GM23248 (cell line): ENCODE data around the gene ING5. TPM values are rescaled to one million over a fixed set of nuclear protein-coding genes. Genes with fewer than 3 reads are reported as not detected.

Experiments
- DNase-seq: peaks from one replicate; pipeline ENCODE4 v3.0.0-alpha.2; 2015
- H2AFZ ChIP-seq: fragments of 200-600 bp; sonication (generic); 2 replicates; pipeline ENCODE4 v1.6.1; 2016; ENCODE audit warnings: antibody characterized with exemption
- H3F3A ChIP-seq: fragments of 200-600 bp; sonication (generic); 2 replicates; pipeline ENCODE4 v1.6.1; 2016; ENCODE audit warnings: mild to moderate bottlenecking, antibody characterized with exemption, mixed run types; ENCODE audit not compliant: insufficient read depth
- H3K27ac ChIP-seq: fragments of 200-600 bp; sonication (generic); 2 replicates; pipeline ENCODE4 v1.5.1; 2016; ENCODE audit warnings: mild to moderate bottlenecking
- H3K27me3 ChIP-seq: fragments of 200-600 bp; sonication (generic); replicated peaks from 2 replicates; pipeline ENCODE4 v1.6.1; 2016; ENCODE audit warnings: mild to moderate bottlenecking; ENCODE audit not compliant: insufficient read depth
- H3K36me3 ChIP-seq: fragments of 200-600 bp; sonication (generic); 2 replicates; pipeline ENCODE4 v1.6.1; 2016; ENCODE audit warnings: low read depth, mild to moderate bottlenecking
- H3K4me1 ChIP-seq: fragments of 200-600 bp; sonication (generic); 2 replicates; pipeline ENCODE4 v1.6.1; 2016; ENCODE audit warnings: mild to moderate bottlenecking; ENCODE audit not compliant: insufficient read depth
- H3K4me2 ChIP-seq: fragments of 200-600 bp; sonication (generic); one replicate; pipeline ENCODE4 v1.6.1; 2016; ENCODE audit warnings: mild to moderate bottlenecking; ENCODE audit not compliant: unreplicated experiment
- H3K4me3 ChIP-seq: fragments of 200-600 bp; sonication (generic); 2 replicates; pipeline ENCODE4 v1.5.1; 2016; ENCODE audit warnings: mild to moderate bottlenecking
- H3K79me2 ChIP-seq: fragments of 200-600 bp; sonication (generic); 2 replicates; pipeline ENCODE4 v1.6.1; 2016; ENCODE audit warnings: mild to moderate bottlenecking; ENCODE audit not compliant: insufficient read depth
- H3K9ac ChIP-seq: fragments of 200-600 bp; sonication (generic); 2 replicates; pipeline ENCODE4 v1.6.1; 2016; ENCODE audit warnings: mild to moderate bottlenecking
- H3K9me2 ChIP-seq: fragments of 200-600 bp; sonication (generic); 2 replicates; pipeline ENCODE4 v1.6.1; 2016; ENCODE audit warnings: mixed run types, mild to moderate bottlenecking, moderate library complexity; ENCODE audit not compliant: insufficient read depth
- H3K9me3 ChIP-seq: fragments of 200-600 bp; sonication (generic); one replicate; pipeline ENCODE4 v1.6.1; 2017; ENCODE audit warnings: low read depth
- H4K20me1 ChIP-seq: fragments of 200-600 bp; sonication (generic); 2 replicates; pipeline ENCODE4 v1.6.0; 2016; ENCODE audit not compliant: insufficient read depth
- EZH2 ChIP-seq: fragments of 200-600 bp; sonication (generic); IDR thresholded peaks from 2 replicates; pipeline ENCODE4 v1.6.1; 2018; ENCODE audit warnings: antibody characterized with exemption, mild to moderate bottlenecking; ENCODE audit not compliant: insufficient read depth, poor library complexity, severe bottlenecking
- EZH2phosphoT487 ChIP-seq: fragments of 200-600 bp; sonication (generic); IDR thresholded peaks from 2 replicates; pipeline ENCODE4 v1.6.1; 2018; ENCODE audit warnings: antibody characterized with exemption, moderate library complexity, mild to moderate bottlenecking, low read depth; ENCODE audit not compliant: insufficient read depth
- WGBS, 2 experiments: methylation state at CpG; one replicate each; pipeline ENCODE4 v1.1.6; 2015 to 2017; ENCODE audit warnings: low lambda C conversion rate in 2 of 2, low coverage in 1 of 2; ENCODE audit errors: missing lambda C conversion rate in 2 of 2; 5-methylcytosine and 5-hydroxymethylcytosine counted together
- in situ Hi-C: fragments of 300-500 bp; cut with MboI; formaldehyde crosslinking; loops from 2 replicates; pipeline ENCODE4 v1.15.0; 2020
- polyA plus RNA-seq: library from polyadenylated mRNA; unstranded; fragments of >200 nt; fragmentation: Nextera tagmentation; extraction: Ambion mirVana; gene quantifications from 2 replicates; pipeline ENCODE4 v1.2.1, GENCODE V29; 2016
- total RNA-seq: library from RNA; depleted of rRNA; stranded (reverse); fragments of >200 nt; shearing (Covaris generic); gene quantifications from 2 replicates; pipeline ENCODE4 v1.2.3, GENCODE V29; 2014

Gene ING5
- total and polyA plus RNA-seq, 2 experiments from 2014 or later: 9.8 to 20.3 TPM

DNA sequence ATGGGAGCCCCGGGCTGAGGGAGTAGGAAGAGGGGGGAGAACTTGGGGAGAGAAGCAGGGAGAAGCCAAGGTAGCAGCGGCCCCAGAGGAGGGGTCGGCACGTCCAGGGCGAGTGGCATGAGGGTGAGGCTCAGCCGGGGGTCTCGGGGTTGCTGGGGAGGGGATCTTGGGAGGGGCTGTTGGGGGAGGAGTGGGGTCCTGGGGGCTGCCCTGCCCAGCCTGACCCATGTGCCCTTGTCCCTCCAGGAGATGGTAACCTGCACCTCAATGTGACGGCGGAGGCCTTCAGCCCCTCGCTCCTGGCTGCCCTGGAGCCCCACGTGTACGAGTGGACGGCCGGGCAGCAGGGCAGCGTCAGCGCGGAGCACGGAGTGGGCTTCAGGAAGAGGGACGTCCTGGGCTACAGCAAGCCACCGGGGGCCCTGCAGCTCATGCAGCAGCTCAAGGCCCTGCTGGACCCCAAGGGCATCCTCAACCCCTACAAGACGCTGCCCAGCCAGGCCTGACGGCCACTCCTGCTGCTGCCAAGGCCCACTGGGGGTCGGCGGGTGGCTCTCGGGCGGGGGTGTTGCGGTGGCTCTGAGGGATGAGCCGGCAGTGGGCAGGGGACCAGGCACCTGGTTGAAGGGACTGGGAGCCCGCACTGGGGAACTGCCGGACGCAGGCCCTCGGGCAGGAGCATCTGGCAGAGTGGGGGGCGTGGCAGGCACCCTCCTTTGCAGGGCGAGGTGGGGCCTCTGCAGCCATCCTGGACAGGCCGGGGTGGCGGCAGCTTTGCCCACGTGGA is 65.8 kb downstream of the ING5 start:
- no peak overlapping the region for H3K27ac ChIP-seq
- in situ Hi-C loops: no loop called here
- no peaks in the 10 kb centered on the region for H3K9me3 ChIP-seq
- no peak for DNase-seq
- no peaks in the 10 kb centered on the region for H4K20me1 ChIP-seq
- H2AFZ ChIP-seq: no peak overlapping the region
- H3K36me3 ChIP-seq: no peaks in the 10 kb centered on the region
- no peak overlapping the region for H3K9ac ChIP-seq
- no peaks in the 10 kb centered on the region for H3K9me2 ChIP-seq
- TF ChIP-seq EZH2 (no peak), EZH2phosphoT487 (no peak)
- 89 to 92% methylated on average over 21 to 37 of the region's 37 CpGs for WGBS, 2 experiments
- H3K4me2 ChIP-seq: no peak overlapping the region
- no peaks in the 10 kb centered on the region for H3K4me1 ChIP-seq
- H3K79me2 ChIP-seq: no peaks in the 10 kb centered on the region
- no peak overlapping the region for H3K4me3 ChIP-seq
- no peaks in the 10 kb centered on the region for H3F3A ChIP-seq
- H3K27me3 ChIP-seq: no peaks in the 10 kb centered on the region

DNA sequence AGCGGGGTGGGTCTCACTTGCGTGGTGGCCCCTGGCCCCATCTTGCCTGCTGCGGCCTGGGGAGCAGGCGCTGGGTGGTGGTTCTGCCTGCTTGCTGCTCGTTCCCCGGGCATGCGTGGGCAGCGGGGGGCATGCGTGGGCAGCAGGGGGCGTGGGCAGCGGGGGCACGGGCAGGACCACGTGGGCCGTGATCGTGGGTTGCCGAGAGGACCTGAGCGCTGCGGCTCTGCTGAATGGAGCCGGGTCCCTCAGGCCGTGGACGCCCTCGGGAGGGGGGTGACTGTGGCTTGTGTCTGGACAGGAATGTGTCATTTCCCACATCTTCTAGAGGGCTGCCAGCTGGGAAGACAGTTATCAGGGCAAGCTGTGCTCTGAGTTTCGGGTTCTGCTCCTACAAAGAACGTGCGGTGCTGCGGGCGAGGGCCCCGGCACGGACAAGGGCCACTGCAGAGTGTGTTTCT is 66.4 kb downstream of the ING5 start:
- DNase-seq: no peak
- in situ Hi-C loops: no loop called here
- no peaks in the 10 kb centered on the region for H4K20me1 ChIP-seq
- H3K4me1 ChIP-seq: no peaks in the 10 kb centered on the region
- H3K4me2 ChIP-seq: no peak overlapping the region
- H3K79me2 ChIP-seq: no peaks in the 10 kb centered on the region
- no peaks in the 10 kb centered on the region for H3F3A ChIP-seq
- no peak overlapping the region for H3K9ac ChIP-seq
- no peak overlapping the region for H2AFZ ChIP-seq
- TF ChIP-seq EZH2 (no peak), EZH2phosphoT487 (no peak)
- no peaks in the 10 kb centered on the region for H3K9me3 ChIP-seq
- H3K36me3 ChIP-seq: no peaks in the 10 kb centered on the region
- H3K4me3 ChIP-seq: no peak overlapping the region
- no peak overlapping the region for H3K27ac ChIP-seq
- no peaks in the 10 kb centered on the region for H3K9me2 ChIP-seq
- no peaks in the 10 kb centered on the region for H3K27me3 ChIP-seq
- WGBS, 2 experiments: 87 to 90% methylated on average over 15 to 29 of the region's 29 CpGs

DNA sequence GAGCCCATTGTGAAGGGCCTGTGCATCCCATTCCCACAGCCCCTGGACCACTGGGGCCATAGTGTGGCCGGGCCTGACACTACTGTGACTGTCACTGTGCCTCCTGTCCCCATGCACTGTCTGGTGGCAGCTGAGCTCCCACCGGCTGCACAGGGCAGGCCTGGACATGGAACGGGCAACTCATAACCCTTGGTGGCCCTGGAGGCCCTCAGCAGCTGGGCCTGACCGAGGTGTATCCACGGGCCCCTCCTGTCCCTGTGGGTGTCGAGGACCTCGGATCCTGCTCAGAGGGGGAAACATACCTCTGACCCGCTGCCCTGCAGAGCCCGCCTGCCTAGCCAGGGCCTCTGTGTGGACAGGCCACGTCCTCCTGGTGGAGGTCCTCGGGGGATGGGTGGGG is 67.0 kb downstream of the ING5 start:
- Histone ChIP-seq H2AFZ (no peak overlapping the region), H3F3A (no peaks in the 10 kb centered on the region)

DNA sequence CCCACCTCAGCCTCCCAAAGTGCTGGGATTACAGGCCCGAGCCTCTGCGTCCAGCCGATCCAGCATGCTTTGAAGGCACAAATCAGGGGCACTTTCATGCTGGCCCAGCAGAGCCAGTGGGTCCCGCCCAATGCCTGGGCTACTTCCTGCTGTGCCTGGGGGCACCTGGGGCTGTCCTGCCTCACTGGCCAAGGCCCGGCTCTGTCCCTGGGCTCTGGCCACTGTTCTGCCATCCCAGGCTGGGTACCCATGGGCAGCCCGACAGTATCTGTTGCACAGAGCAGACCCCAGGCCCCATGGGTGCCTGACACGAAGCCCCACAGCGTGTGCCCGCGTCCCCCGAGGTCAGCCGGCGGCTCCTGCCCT is 68.0 kb downstream of the ING5 start:
- H2AFZ ChIP-seq: no peak overlapping the region
- 89 to 90% methylated on average over 13 of the region's 13 CpGs for WGBS, 2 experiments
- H3K9me3 ChIP-seq: no peaks in the 10 kb centered on the region
- TF ChIP-seq EZH2phosphoT487 (no peak), EZH2 (no peak)
- in situ Hi-C loops: no loop called here
- H4K20me1 ChIP-seq: no peaks in the 10 kb centered on the region
- H3K27me3 ChIP-seq: no peaks in the 10 kb centered on the region
- H3K27ac ChIP-seq: no peak overlapping the region
- no peak overlapping the region for H3K4me2 ChIP-seq
- H3K79me2 ChIP-seq: no peaks in the 10 kb centered on the region
- H3K9ac ChIP-seq: no peak overlapping the region
- H3K9me2 ChIP-seq: no peaks in the 10 kb centered on the region
- DNase-seq: no peak
- no peaks in the 10 kb centered on the region for H3K36me3 ChIP-seq
- peaks cover 5% of the 10 kb centered on the region; the same call in 1 of the 2 replicates for H3K4me1 ChIP-seq
- H3F3A ChIP-seq: no peaks in the 10 kb centered on the region
- no peak overlapping the region for H3K4me3 ChIP-seq

More for the DNA sequence above, 67.0 kb downstream of the ING5 start:
- in situ Hi-C loops: no loop called here
- Histone ChIP-seq H3K27ac (no peak overlapping the region), H3K4me1 (no peaks in the 10 kb centered on the region), H3K9me3 (no peaks in the 10 kb centered on the region), H3K79me2 (no peaks in the 10 kb centered on the region), H4K20me1 (no peaks in the 10 kb centered on the region), H3K4me3 (no peak overlapping the region), H3K9ac (no peak overlapping the region), H3K4me2 (no peak overlapping the region), H3K36me3 (no peaks in the 10 kb centered on the region), H3K27me3 (no peaks in the 10 kb centered on the region), H3K9me2 (no peaks in the 10 kb centered on the region)
- no peak for DNase-seq
- TF ChIP-seq EZH2phosphoT487: no peak
- no peak for TF ChIP-seq EZH2
- WGBS, 2 experiments: 84 to 90% methylated on average over 10 to 11 of the region's 11 CpGs
